Liver (tissue), 9 donors: Measurements from ENCODE around the gene P2RY8. TPM values are rescaled to one million over a fixed set of nuclear protein-coding genes. Genes with fewer than 3 reads are reported as not detected.

ENCODE experiments used
- DNase-seq: peaks from one replicate; pipeline ENCODE4 v3.0.0-alpha.2; 2017; ENCODE audit warnings: low spot score
- H3K27ac ChIP-seq, 2 donors: one replicate each; pipeline ENCODE4 v1.7.0; 2013; ENCODE audit warnings: inconsistent platforms in 2 of 2, low read length in 2 of 2, control low read depth in 1 of 2, low read depth in 1 of 2, mild to moderate bottlenecking in 1 of 2
- H3K27me3 ChIP-seq, 4 donors: one replicate each; pipeline versions ENCODE4 v1.6.1 to v1.7.0; 2013; ENCODE audit warnings: low read length in 3 of 4, inconsistent platforms in 1 of 4, mild to moderate bottlenecking in 1 of 4, moderate library complexity in 1 of 4; ENCODE audit not compliant: control insufficient read depth in 4 of 4, insufficient read depth in 4 of 4
- H3K36me3 ChIP-seq, 4 donors: one replicate each; pipeline versions ENCODE4 v1.6.1 to v1.7.0; 2013; ENCODE audit warnings: low read length in 3 of 4, mild to moderate bottlenecking in 3 of 4, low read depth in 1 of 4, moderate library complexity in 1 of 4; ENCODE audit not compliant: control insufficient read depth in 4 of 4, insufficient read depth in 3 of 4
- H3K4me1 ChIP-seq, 4 donors: one replicate each; pipeline versions ENCODE4 v1.6.1 to v1.7.0; 2013; ENCODE audit warnings: low read length in 3 of 4, mild to moderate bottlenecking in 3 of 4, moderate library complexity in 1 of 4; ENCODE audit not compliant: control insufficient read depth in 4 of 4, insufficient read depth in 4 of 4
- H3K4me3 ChIP-seq, 3 donors: one replicate each; pipeline versions ENCODE4 v1.6.1 to v1.7.0; 2013; ENCODE audit warnings: low read length in 3 of 3, control low read depth in 1 of 3, low read depth in 1 of 3, mild to moderate bottlenecking in 1 of 3
- H3K9ac ChIP-seq, 2 donors: one replicate each; pipeline ENCODE4 v1.7.0; 2013; ENCODE audit warnings: low read length in 2 of 2, mild to moderate bottlenecking in 2 of 2, moderate library complexity in 2 of 2, control low read depth in 1 of 2, low read depth in 1 of 2
- H3K9me3 ChIP-seq, 4 donors: one replicate each; pipeline versions ENCODE4 v1.6.1 to v1.7.0; 2013; ENCODE audit warnings: low read length in 3 of 4; ENCODE audit not compliant: control insufficient read depth in 4 of 4
- ATF3 ChIP-seq: IDR thresholded peaks from 2 replicates; pipeline ENCODE4 v1.6.1; 2016; ENCODE audit warnings: antibody characterized with exemption
- CTCF ChIP-seq: fragments of 150-350 bp; IDR thresholded peaks from 2 replicates; pipeline ENCODE4 v1.5.1; 2017; ENCODE audit warnings: improper control_type of control experiment, low read depth, low read length; ENCODE audit not compliant: missing input control
- EGR1 ChIP-seq, 2 donors: IDR thresholded peaks; 2 replicates each; pipeline ENCODE4 v1.6.1; 2016 to 2018; ENCODE audit warnings: antibody characterized with exemption in 2 of 2, low read depth in 2 of 2
- FOXA1 ChIP-seq: IDR thresholded peaks from 2 replicates; pipeline ENCODE4 v1.6.1; 2016; ENCODE audit warnings: antibody characterized with exemption
- FOXA2 ChIP-seq: IDR thresholded peaks from 2 replicates; pipeline ENCODE4 v1.6.1; 2016; ENCODE audit warnings: antibody characterized with exemption
- GABPA ChIP-seq, 2 donors: IDR thresholded peaks in 1 of 2; conservative IDR thresholded peaks in 1 of 2; 2 replicates each; pipeline ENCODE4 v1.6.1; 2016; ENCODE audit warnings: antibody characterized with exemption in 2 of 2, mild to moderate bottlenecking in 1 of 2, moderate library complexity in 1 of 2
- HNF4A ChIP-seq, 2 donors: conservative IDR thresholded peaks; 2 replicates each; pipeline ENCODE4 v1.6.1; 2016; ENCODE audit warnings: antibody characterized with exemption in 2 of 2, mild to moderate bottlenecking in 2 of 2
- HNF4G ChIP-seq: IDR thresholded peaks from 2 replicates; pipeline ENCODE4 v1.6.1; 2016; ENCODE audit warnings: antibody characterized with exemption
- JUND ChIP-seq, 2 donors: IDR thresholded peaks; 2 replicates each; pipeline ENCODE4 v1.6.1; 2016; ENCODE audit warnings: antibody characterized with exemption in 2 of 2
- NR2F2 ChIP-seq: IDR thresholded peaks from 2 replicates; pipeline ENCODE4 v1.6.1; 2016; ENCODE audit warnings: antibody characterized with exemption
- RAD21 ChIP-seq, 2 donors: IDR thresholded peaks; 2 replicates each; pipeline ENCODE4 v1.6.1; 2016; ENCODE audit warnings: antibody characterized with exemption in 2 of 2, mild to moderate bottlenecking in 2 of 2
- REST ChIP-seq: IDR thresholded peaks from 2 replicates; pipeline ENCODE4 v1.6.1; 2016; ENCODE audit warnings: antibody characterized with exemption, mild to moderate bottlenecking
- RXRA ChIP-seq, 2 donors: IDR thresholded peaks; 2 replicates each; pipeline ENCODE4 v1.6.1; 2017 to 2018; ENCODE audit warnings: antibody characterized with exemption in 2 of 2, mild to moderate bottlenecking in 1 of 2
- SP1 ChIP-seq: IDR thresholded peaks from 2 replicates; pipeline ENCODE4 v1.6.1; 2018; ENCODE audit warnings: antibody characterized with exemption, mild to moderate bottlenecking
- TAF1 ChIP-seq: conservative IDR thresholded peaks from 2 replicates; pipeline ENCODE4 v1.6.1; 2016; ENCODE audit warnings: antibody characterized with exemption, mild to moderate bottlenecking
- YY1 ChIP-seq: IDR thresholded peaks from 2 replicates; pipeline ENCODE4 v1.6.1; 2016; ENCODE audit warnings: antibody characterized with exemption, mild to moderate bottlenecking
- ZBTB33 ChIP-seq: IDR thresholded peaks from 2 replicates; pipeline ENCODE4 v1.6.1; 2016; ENCODE audit warnings: antibody characterized with exemption
- WGBS: extraction: QIAGEN DNeasy Blood & Tissue Kit; methylation state at CpG from one replicate; pipeline ENCODE4 v1.1.7; 2013; 5-methylcytosine and 5-hydroxymethylcytosine counted together
- polyA plus RNA-seq, 2 donors: library from polyadenylated mRNA; stranded (reverse) in 1 of 2; unstranded in 1 of 2; fragments of 200-250 nt in 1 of 2; fragments of >200 nt in 1 of 2; fragmentation: Nextera tagmentation in 1 of 2; extraction: Ambion mirVana in 1 of 2; gene quantifications; one replicate each; pipeline versions ENCODE4 v1.2.1 to v1.2.3, GENCODE V29; 2013 to 2015
- total RNA-seq, 2 donors: library from RNA; depleted of rRNA; stranded (reverse); fragments of >200 nt; gene quantifications; one replicate each; pipeline ENCODE4 v1.2.3, GENCODE V29; 2014
- donor health status: healthy.
- donor health status: healthy.
- donor health status: healthy.
- donor health status: healthy.
- donor health status: healthy.

Gene P2RY8
- total and polyA plus RNA-seq, 4 donors: 0.24 to 4.4 (median 0.59) TPM

GRCh38 chrX:1424147-1424851 is 112.7 kb downstream of the P2RY8 start:
- H3K27me3 ChIP-seq: no peaks in the 10 kb centered on the region
- no peak for DNase-seq
- H3K9me3 ChIP-seq: peaks cover 1 to 8% (median 7%) of the 10 kb centered on the region in 4 donors
- H3K4me1 ChIP-seq: no peaks in the 10 kb centered on the region
- no peak overlapping the region for H3K27ac ChIP-seq
- WGBS: 86% methylated on average over 9 of the region's 9 CpGs
- no peak overlapping the region for H3K9ac ChIP-seq
- TF ChIP-seq GABPA (IDR thresholded peaks at IDR 0.05 in 1 of 2, conservative IDR thresholded peaks at IDR 0.05 in 1 of 2) (no peak), YY1 (no peak), ZBTB33 (no peak), HNF4G (no peak), ATF3 (no peak), CTCF (no peak), RXRA (IDR thresholded peaks at IDR 0.05) (no peak), EGR1 (IDR thresholded peaks at IDR 0.05; ENCODE audit: low read depth in 2 of 2) (no peak), FOXA1 (no peak), TAF1 (no peak), NR2F2 (no peak), SP1 (no peak), HNF4A (conservative IDR thresholded peaks at IDR 0.05) (no peak), REST (no peak), FOXA2 (no peak)
- no peak overlapping the region for H3K4me3 ChIP-seq
- H3K36me3 ChIP-seq: peaks cover 5 to 39% (median 23%) of the 10 kb centered on the region in 4 donors

GRCh38 chrX:1423215-1423614 is 113.8 kb downstream of the P2RY8 start:
- no peak for DNase-seq
- no peak overlapping the region for H3K27ac ChIP-seq
- peaks cover 1 to 8% (median 7%) of the 10 kb centered on the region in 4 donors for H3K9me3 ChIP-seq
- no peaks in the 10 kb centered on the region for H3K27me3 ChIP-seq
- WGBS: 72% methylated on average over 2 of the region's 2 CpGs
- peaks cover 5 to 42% (median 24%) of the 10 kb centered on the region in 4 donors for H3K36me3 ChIP-seq
- H3K9ac ChIP-seq: no peak overlapping the region
- no peaks in the 10 kb centered on the region for H3K4me1 ChIP-seq
- no peak overlapping the region for H3K4me3 ChIP-seq
- TF ChIP-seq JUND (IDR thresholded peaks at IDR 0.05) (no peak), FOXA2 (no peak), RXRA (IDR thresholded peaks at IDR 0.05) (no peak), CTCF (no peak), GABPA (IDR thresholded peaks at IDR 0.05 in 1 of 2, conservative IDR thresholded peaks at IDR 0.05 in 1 of 2) (no peak), EGR1 (IDR thresholded peaks at IDR 0.05; ENCODE audit: low read depth in 2 of 2) (no peak), YY1 (no peak), ZBTB33 (no peak), ATF3 (no peak), FOXA1 (no peak), RAD21 (IDR thresholded peaks at IDR 0.05) (no peak), HNF4G (no peak)
